PC-9 (cell line): ENCODE results near the gene FILIP1. TPM values are rescaled to one million over a fixed set of nuclear protein-coding genes. Genes with fewer than 3 reads are reported as not detected.

Experiments
- BruUV-seq: library from RNA; stranded (reverse); fragments of 400-500 nt; replicated peaks from 2 replicates; lab custom pipeline; 2021; lab: Mats Ljungman, UMichigan
- CTCF ChIA-PET: fragments of 300-600 bp; sonication (Branson Sonifier 250); formaldehyde crosslinking; loops from one replicate; lab custom pipeline; 2022; ENCODE audit warnings: antibody characterized with exemption; lab: Charles Lee
- POLR2A ChIA-PET: fragments of 300-600 bp; sonication (Branson Sonifier 250); formaldehyde crosslinking; loops from one replicate; lab custom pipeline; 2022; ENCODE audit warnings: antibody characterized with exemption; ENCODE audit not compliant: unreplicated experiment; lab: Charles Lee
- DNase-seq, 2 experiments: peaks; one replicate each; pipeline versions ENCODE4 v3.0.0 to v3.0.0-alpha.2; 2015 to 2022; ENCODE audit warnings: mixed read lengths in 1 of 2
- H2AFZ ChIP-seq: fragments of 200-600 bp; sonication (generic); 2 replicates; pipeline ENCODE4 v1.8.1; 2017; ENCODE audit warnings: antibody characterized with exemption
- H3F3A ChIP-seq: fragments of 200-600 bp; sonication (generic); 2 replicates; pipeline ENCODE4 v1.8.1; 2017; ENCODE audit warnings: antibody characterized with exemption, mild to moderate bottlenecking, low read depth; ENCODE audit not compliant: insufficient read depth
- H3K27ac ChIP-seq: fragments of 200-600 bp; sonication (generic); 2 replicates; pipeline ENCODE4 v1.6.1; 2016; ENCODE audit warnings: mixed run types
- H3K27me3 ChIP-seq: fragments of 200-600 bp; sonication (generic); 2 replicates; pipeline ENCODE4 v1.6.1; 2016; ENCODE audit warnings: low read depth, mixed run types; ENCODE audit not compliant: insufficient read depth
- H3K36me3 ChIP-seq: fragments of 200-600 bp; sonication (generic); 2 replicates; pipeline ENCODE4 v1.6.1; 2016; ENCODE audit warnings: low read depth, mixed run types
- H3K4me1 ChIP-seq: fragments of 200-600 bp; sonication (generic); replicated peaks from 2 replicates; pipeline ENCODE4 v1.6.1; 2016; ENCODE audit warnings: mixed run types; ENCODE audit not compliant: insufficient read depth
- H3K4me2 ChIP-seq: fragments of 200-600 bp; sonication (generic); 2 replicates; pipeline ENCODE4 v1.6.1; 2017; ENCODE audit warnings: mixed run types
- H3K4me3 ChIP-seq: fragments of 200-600 bp; sonication (generic); 2 replicates; pipeline ENCODE4 v1.6.1; 2016; ENCODE audit warnings: mixed run types
- H3K79me2 ChIP-seq: fragments of 200-600 bp; sonication (generic); 2 replicates; pipeline ENCODE4 v1.6.1; 2017; ENCODE audit warnings: low read depth, mixed run types
- H3K9me2 ChIP-seq: fragments of 200-600 bp; sonication (generic); 2 replicates; pipeline ENCODE4 v1.8.1; 2017; ENCODE audit warnings: mild to moderate bottlenecking; ENCODE audit not compliant: insufficient read depth
- H3K9me3 ChIP-seq: fragments of 200-600 bp; sonication (generic); 2 replicates; pipeline ENCODE4 v1.8.1; 2016; ENCODE audit warnings: low read depth; ENCODE audit not compliant: insufficient read depth
- H4K20me1 ChIP-seq: fragments of 200-600 bp; sonication (generic); 2 replicates; pipeline ENCODE4 v1.8.1; 2017; ENCODE audit not compliant: insufficient read depth
- CTCF ChIP-seq: fragments of 200-600 bp; sonication (generic); conservative IDR thresholded peaks from 2 replicates; pipeline ENCODE4 v1.6.1; 2017; ENCODE audit warnings: mixed run types, antibody characterized with exemption, mild to moderate bottlenecking, moderate library complexity
- EZH2 ChIP-seq: fragments of 200-600 bp; sonication (generic); IDR thresholded peaks from 2 replicates; pipeline ENCODE4 v1.8.0; 2017; ENCODE audit warnings: antibody characterized with exemption, low read depth
- intact Hi-C: fragments of 100-400 bp; cut with micrococcal nuclease; formaldehyde crosslinking; loops from one replicate; pipeline ENCODE4 v1.10.0; 2022; ENCODE audit not compliant: unreplicated experiment
- total RNA-seq: library from RNA; stranded (reverse); gene quantifications from 2 replicates; pipeline ENCODE4 v1.2.3, GENCODE V29; 2021

FILIP1 gene
- total RNA-seq, 1 experiment from 2014 or later, result 0.15 TPM

GRCh38 chr6:75486850-75487518 lies 6.6 kb downstream of the FILIP1 start:
- intact Hi-C loops, result no loop called here
- no TSS peak for BruUV-seq
- no peaks in the 10 kb centered on the region for H3F3A ChIP-seq
- no peaks in the 10 kb centered on the region for H3K9me2 ChIP-seq
- no peaks in the 10 kb centered on the region for H3K27me3 ChIP-seq
- no peak overlapping the region for H3K4me3 ChIP-seq
- ChIA-PET POLR2A (interaction anchor here (0.5 to 0.6 kb wide), 2 partner anchors 82 to 166 kb away, joined by 7 to 13 read pairs; no protein-coding TSS in a partner anchor), CTCF (no interaction called here)
- no peaks in the 10 kb centered on the region for H3K36me3 ChIP-seq
- no peak overlapping the region for H3K4me2 ChIP-seq
- H3K27ac ChIP-seq, result no peak overlapping the region
- H3K4me1 ChIP-seq, result no peaks in the 10 kb centered on the region
- no peaks in the 10 kb centered on the region for H4K20me1 ChIP-seq
- no peak for TF ChIP-seq EZH2
- no peak for TF ChIP-seq CTCF
- no peaks in the 10 kb centered on the region for H3K79me2 ChIP-seq
- H3K9me3 ChIP-seq, result no peaks in the 10 kb centered on the region
- no peak overlapping the region for H2AFZ ChIP-seq
- peak; percentile 25 to 36 for DNase-seq

GRCh38 chr6:75484535-75484934 lies 9.1 kb downstream of the FILIP1 start:
- BruUV-seq, result no TSS peak
- Histone ChIP-seq H3K79me2 (no peaks in the 10 kb centered on the region), H3F3A (no peaks in the 10 kb centered on the region), H3K4me3 (no peak overlapping the region), H3K36me3 (no peaks in the 10 kb centered on the region), H3K27ac (no peak overlapping the region), H3K9me3 (no peaks in the 10 kb centered on the region), H3K4me2 (no peak overlapping the region), H4K20me1 (no peaks in the 10 kb centered on the region), H3K9me2 (no peaks in the 10 kb centered on the region), H3K4me1 (no peaks in the 10 kb centered on the region), H3K27me3 (no peaks in the 10 kb centered on the region), H2AFZ (no peak overlapping the region)
- POLR2A ChIA-PET, result no interaction called here
- DNase-seq, result no peak
- CTCF ChIA-PET, result interaction anchor here (0.6 kb wide), 1 partner anchor 24 kb away, joined by 3 read pairs; no protein-coding TSS in a partner anchor
- TF ChIP-seq EZH2 (no peak), CTCF (no peak)
- intact Hi-C loops, result no loop called here

- no peak overlapping the region for H3K4me3 ChIP-seq
- H2AFZ ChIP-seq, result no peak overlapping the region
- TF ChIP-seq CTCF (no peak), EZH2 (no peak)
- ChIA-PET CTCF (no interaction called here), POLR2A (no interaction called here)
- no peak overlapping the region for H3K27ac ChIP-seq
- intact Hi-C loops, result no loop called here
- no peaks in the 10 kb centered on the region for H3K4me1 ChIP-seq
- H3K4me2 ChIP-seq, result no peak overlapping the region
- H3K9me3 ChIP-seq, result no peaks in the 10 kb centered on the region
- H4K20me1 ChIP-seq, result no peaks in the 10 kb centered on the region
- no peaks in the 10 kb centered on the region for H3K79me2 ChIP-seq
- no peak for DNase-seq
- H3K36me3 ChIP-seq, result no peaks in the 10 kb centered on the region
- no peaks in the 10 kb centered on the region for H3F3A ChIP-seq
- H3K9me2 ChIP-seq, result no peaks in the 10 kb centered on the region
- no peaks in the 10 kb centered on the region for H3K27me3 ChIP-seq
- no TSS peak for BruUV-seq
These were observed 10.3 kb downstream of the FILIP1 start for GRCh38 chr6:75483136-75483952.
